GM19238 (cell line): ENCODE data around the gene NBAS.

Source experiments
- DNase-seq: peaks from one replicate; pipeline ENCODE4 v3.0.0; 2011; ENCODE audit warnings: low spot score; ENCODE audit not compliant: insufficient read length

Gene NBAS

DNA sequence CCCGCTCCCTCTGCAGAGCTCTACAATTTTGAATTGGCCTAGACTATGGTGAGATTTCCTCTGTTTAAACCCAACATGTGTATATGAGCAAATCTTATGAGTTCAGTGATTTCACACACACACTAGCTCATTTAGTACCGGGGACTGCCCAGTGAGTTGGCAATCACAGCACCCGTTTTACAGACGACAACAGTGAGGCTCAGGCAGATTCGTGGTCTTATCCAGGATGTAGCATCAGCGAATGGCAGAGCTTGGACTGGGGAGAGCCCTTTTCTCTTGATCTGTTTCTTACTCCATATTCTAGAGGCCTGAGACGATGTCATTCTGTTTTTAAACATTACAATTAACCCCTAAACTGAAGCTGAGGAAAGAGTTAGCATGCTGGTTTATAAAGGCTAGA is 419.9 kb downstream of the NBAS start:
- no peak for DNase-seq

DNA sequence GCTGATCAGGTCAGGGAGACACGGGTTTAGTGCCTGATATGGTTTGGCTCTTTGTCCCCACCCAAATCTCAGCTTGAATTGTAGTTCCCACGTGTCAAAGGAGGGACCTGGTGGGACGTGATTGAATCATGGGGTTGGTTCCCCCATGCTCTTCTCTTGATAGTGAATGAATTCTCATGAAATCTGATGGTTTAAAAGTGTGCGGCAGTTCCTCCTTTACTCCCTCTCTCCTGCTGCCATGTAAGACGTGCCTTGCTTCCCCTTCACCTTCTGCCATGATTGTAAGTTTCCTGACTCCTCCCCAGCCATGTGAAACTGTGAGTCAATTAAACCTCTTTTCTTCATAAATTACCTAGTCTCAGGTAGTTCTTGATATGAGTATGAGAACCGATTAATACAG is 424.5 kb downstream of the NBAS start:
- no peak for DNase-seq

- no peak for DNase-seq
Observed at GRCh38 chr2:15134957-15135356, 426.2 kb downstream of the NBAS start.

GRCh38 chr2:15133461-15133860 is 427.7 kb downstream of the NBAS start:
- no peak for DNase-seq

GRCh38 chr2:15128846-15129245 is 432.3 kb downstream of the NBAS start:
- DNase-seq: no peak

- DNase-seq: no peak
Observed at GRCh38 chr2:15127876-15128275, 433.3 kb downstream of the NBAS start.

- DNase-seq: no peak
Observed at GRCh38 chr2:15127301-15127700, 433.8 kb downstream of the NBAS start.

GRCh38 chr2:15126373-15126772 is 434.8 kb downstream of the NBAS start:
- no peak for DNase-seq

GRCh38 chr2:15122915-15123314 is 438.2 kb downstream of the NBAS start:
- no peak for DNase-seq

DNA sequence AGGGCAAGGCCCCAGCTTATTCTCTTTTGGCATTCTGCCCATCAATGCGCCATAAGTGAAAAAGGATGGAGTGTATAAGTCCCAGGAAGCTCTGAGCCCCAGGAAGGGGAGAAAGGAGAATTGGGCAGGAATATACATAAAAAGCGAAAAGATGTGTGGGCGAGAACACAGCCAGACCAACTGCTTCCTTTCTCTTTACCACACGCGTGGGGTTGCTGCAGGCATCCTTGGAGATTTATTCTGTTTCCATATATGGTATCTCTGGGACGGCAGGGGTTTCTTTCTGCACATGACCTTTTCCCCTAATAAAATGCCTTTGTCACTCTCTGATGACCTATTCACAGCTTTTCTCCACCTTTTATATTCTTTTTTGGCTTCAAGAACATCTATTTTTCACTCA is 440.5 kb downstream of the NBAS start:
- no peak for DNase-seq

DNA sequence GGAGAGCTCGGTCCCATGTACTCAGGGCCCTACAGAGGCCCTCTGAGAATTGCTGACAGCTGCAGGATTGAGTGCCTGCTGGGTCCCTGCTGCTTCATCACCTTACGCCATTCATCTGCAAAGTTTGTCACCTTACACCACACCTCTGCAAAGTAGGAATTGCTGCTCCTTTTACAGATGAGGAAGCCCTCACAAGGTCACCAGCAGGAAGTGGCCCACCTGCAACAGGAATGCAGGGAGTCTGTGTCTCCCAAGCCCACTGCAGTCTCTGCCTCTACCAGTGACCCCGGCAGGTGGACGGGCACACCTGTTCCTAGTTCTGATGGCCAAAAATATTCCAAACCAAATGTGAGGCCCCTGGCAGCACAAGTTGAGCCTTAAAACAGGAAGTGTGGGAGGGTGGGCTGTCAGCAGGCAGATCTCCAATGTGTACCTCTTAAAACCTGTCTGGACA is 441.4 kb downstream of the NBAS start:
- DNase-seq: no peak

DNA sequence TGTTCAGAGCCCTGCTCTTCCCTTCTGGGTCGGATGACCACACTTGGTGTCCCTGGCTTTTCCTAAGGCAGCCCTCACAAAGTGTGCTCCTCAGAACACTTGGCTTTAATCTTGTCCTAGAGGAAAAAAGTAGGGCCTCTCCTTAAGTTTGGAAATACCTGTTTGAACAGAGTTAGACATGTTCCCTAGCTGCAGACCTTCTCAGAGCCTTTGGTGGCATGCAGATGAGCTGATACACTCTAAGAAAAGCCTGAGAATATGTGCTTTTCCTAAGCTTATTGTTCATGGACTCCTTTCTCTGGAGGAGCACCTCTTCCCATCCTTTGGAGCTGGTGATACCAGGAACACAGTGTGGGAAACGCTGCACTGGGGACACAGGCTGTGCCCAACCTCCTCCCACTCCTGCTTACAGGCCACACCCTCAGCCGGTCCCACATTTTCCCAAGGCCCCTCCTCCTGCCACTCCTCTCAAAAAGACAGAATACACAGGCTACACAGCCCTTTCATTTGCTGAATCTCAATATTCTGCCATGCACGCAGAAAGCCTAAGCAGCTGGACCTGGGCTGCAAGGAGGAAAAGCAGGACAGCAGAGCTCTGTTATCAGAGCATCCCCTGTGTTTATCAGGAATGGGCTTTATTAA is 443.6 kb downstream of the NBAS start:
- no peak for DNase-seq
